Uterus (tissue), 2 donors: Measurements from ENCODE around the gene GID4.

Source experiments
- CTCF ChIP-seq, 4 experiments: fragments of 200-600 bp in 2 of 4; fragments of 450-650 bp in 2 of 4; sonication (generic) in 2 of 4; IDR thresholded peaks; one replicate each; pipeline ENCODE4 v1.5.1; 2016 to 2019; ENCODE audit warnings: antibody characterized with exemption in 4 of 4, mild to moderate bottlenecking in 2 of 4, moderate library complexity in 1 of 4
- POLR2A ChIP-seq, 2 donors: fragments of 450-650 bp; IDR thresholded peaks; one replicate each; pipeline ENCODE4 v1.6.1; 2016; ENCODE audit warnings: antibody characterized with exemption in 2 of 2, mild to moderate bottlenecking in 1 of 2, moderate library complexity in 1 of 2

GRCh38 chr17:18000030-18000408 is 39.2 kb upstream of the GID4 start:
- TF ChIP-seq CTCF (IDR thresholded peaks at IDR 0.05): no peak
- no peak for TF ChIP-seq POLR2A (IDR thresholded peaks at IDR 0.05)
